Renal cortical epithelial cell (primary cell): ENCODE measurements around the gene TRAK1. TPM values are rescaled to one million over a fixed set of nuclear protein-coding genes. Genes with fewer than 3 reads are reported as not detected.

Experiments used
- DNase-seq: peaks from one replicate; pipeline ENCODE4 v3.0.0-alpha.2; 2011; ENCODE audit warnings: low read depth
- total RNA-seq: library from RNA; depleted of rRNA; stranded (reverse); fragments of >200 nt; gene quantifications from 2 replicates; pipeline ENCODE4 v1.2.3, GENCODE V29; 2014

Gene TRAK1
- total RNA-seq, 1 donor from 2014 or later = 84.4 TPM

GRCh38 chr3:42204867-42205599 lies 113.9 kb downstream of the TRAK1 start:
- DNase-seq = no peak

DNA sequence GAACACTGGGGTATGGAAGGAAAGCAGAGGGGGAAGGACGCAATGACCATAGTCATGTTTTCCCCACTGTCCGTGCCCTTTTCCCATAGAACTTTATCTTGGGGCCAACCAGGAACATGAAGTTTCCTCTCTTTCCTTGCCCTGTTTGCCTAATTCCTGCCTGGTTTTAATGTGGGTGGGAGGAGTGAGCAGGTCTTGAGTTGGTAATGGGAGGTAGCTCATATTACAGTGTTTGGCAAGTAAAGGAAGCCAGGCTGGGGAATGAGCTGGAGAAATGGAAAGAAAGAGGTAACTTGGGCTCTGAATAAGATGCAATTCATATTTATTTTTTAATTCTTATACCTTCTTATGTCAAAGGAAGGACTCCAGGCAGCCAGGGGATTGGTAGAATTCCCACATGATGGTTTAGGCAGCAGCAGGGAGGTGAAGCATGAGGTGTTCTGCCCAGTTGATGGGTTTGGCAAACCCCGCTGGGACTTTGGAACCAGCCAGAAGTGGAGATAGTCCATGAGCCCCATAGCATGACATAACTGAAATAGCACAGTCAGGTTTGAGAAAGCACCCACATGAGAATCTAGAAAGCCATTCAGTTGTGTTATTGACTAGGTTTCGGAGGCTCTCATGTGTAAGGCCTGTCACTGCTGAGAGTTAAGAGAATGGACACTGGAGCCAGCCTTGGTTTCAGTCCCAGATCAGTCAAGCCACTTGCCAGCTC lies 114.8 kb downstream of the TRAK1 start:
- no peak for DNase-seq

DNA sequence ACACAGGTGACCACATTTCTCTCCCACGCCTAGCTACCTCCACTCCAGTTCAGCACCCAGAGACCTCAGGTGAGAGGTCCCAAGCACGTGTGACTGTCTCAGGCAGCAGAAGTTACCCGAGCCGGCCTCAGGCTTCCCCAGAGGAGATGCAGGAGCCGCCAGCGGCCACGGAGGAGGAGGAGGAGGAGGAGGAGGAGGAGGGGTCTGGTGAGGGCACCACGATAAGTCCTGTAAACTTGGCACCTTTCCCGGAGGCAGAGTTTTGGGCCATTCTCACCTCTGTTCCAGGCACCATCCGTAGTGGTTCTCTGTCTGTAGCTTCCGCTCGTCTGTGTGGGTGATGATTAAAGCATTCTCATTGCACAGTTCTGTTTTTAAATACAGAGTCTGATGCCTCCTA lies 118.8 kb downstream of the TRAK1 start:
- DNase-seq = no peak

GRCh38 chr3:42210726-42211125 lies 119.6 kb downstream of the TRAK1 start:
- peak; percentile 59 for DNase-seq

- DNase-seq = no peak
Measured at GRCh38 chr3:42213417-42213816, 122.3 kb downstream of the TRAK1 start.

DNA sequence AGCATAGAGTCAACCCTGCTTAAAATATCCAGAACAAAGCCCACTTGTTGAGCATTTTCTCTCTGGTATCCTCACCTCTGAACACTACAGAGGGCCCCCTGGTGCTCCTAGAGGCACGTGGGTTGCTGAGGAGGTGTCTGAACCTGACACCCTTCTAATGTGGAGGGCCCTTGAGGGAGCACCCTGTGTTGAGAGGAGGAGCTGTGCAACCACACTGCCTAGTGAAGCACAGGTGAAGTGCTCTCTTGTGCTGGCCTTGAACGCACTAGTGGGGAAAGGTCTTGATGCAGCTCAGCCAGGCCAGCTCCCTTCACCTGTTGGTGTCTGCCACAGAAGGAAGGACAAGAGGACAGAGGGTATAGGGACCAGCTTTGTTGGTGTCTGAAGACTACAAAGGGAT lies 122.9 kb downstream of the TRAK1 start:
- no peak for DNase-seq

DNA sequence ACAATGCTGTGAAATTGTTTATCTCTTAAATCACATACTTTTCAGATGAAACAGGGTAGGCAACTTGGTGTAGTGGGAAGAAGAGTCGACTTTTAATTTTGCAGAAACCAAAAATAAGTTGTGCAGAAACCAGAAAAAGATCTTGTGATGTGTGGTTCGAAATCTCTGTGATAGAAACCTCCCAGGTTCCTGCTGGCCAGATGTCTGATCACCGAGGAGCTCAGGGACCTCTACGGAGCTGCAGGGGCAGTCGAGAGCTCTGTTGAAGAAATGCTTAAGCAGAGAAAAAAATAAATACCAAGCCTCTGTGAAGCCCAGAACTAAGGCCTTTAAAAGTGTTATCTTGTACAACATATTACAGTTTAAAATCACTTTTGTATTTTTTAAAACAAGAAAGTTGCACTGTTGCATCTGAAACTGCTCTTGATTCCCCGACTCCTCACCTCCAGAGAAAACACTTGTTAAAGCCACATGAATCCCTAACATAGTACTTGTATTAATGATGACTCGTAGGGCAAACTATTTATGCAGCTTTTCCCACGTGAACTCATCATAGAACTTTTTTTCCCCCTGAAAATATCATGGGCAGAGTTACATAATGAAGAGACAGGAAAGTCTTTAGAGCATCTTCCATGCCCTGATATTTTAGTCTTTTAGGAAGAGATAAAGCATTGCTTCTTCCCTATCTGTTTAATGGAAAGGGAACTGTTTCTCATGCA lies 123.6 kb downstream of the TRAK1 start:
- DNase-seq = peak; percentile 16

GRCh38 chr3:42216302-42216701 lies 125.1 kb downstream of the TRAK1 start:
- DNase-seq = no peak

GRCh38 chr3:42216931-42217333 lies 125.8 kb downstream of the TRAK1 start:
- no peak for DNase-seq

DNA sequence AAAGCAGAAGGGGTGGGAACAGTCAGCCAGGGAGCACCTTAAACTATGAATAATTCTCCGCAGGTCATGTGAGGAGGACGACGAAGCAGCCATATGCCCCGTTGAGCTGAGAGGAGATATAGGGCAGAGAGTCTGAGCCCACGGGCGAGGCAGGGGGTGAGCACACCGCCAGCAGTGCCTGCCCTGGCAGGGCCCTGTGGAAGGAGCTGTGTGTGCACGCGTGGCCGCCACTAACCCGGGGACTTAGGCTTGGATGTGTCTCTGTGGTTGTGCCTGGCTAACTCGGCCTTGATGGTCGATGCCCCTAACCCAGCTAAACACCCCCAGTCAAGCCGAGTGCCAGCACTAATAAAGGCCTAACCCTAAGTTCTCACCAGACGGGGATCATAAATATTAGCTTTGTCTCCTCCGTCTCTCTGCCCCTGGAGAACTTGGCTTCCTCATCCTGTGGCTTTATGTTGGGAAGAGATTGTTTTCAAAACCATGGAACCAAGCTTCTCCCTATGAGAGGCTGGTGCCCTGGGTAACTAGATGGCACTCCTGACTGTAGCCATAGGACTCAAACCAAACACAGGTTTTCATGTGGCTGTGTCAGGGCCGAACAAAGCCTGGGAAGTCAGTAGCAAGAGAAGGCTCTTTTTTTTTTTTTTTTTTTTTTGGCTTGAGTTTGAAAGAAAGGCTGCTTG lies 129.4 kb downstream of the TRAK1 start:
- no peak for DNase-seq

DNA sequence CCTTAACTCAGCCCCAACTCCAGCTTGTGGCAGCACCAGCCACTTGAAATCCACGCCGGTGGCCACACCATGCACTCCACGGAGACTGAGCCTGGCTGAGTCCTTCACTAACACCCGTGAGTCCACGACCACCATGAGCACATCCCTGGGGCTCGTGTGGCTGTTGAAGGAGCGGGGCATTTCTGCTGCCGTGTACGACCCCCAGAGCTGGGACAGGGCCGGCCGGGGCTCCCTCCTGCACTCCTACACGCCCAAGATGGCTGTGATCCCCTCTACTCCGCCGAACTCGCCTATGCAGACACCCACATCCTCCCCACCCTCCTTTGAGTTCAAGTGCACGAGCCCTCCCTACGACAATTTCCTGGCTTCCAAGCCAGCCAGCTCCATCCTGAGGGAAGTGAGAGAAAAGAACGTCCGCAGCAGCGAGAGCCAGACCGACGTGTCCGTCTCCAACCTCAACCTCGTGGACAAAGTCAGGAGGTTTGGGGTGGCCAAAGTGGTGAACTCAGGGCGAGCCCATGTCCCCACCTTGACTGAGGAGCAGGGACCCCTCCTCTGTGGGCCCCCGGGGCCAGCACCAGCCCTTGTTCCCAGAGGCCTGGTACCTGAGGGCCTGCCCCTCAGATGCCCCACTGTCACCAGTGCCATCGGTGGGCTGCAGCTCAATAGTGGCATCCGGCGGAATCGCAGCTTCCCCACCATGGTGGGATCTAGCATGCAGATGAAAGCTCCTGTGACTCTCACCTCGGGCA lies 132.0 kb downstream of the TRAK1 start:
- no peak for DNase-seq

GRCh38 chr3:42224178-42224577 lies 133.0 kb downstream of the TRAK1 start:
- no peak for DNase-seq

DNA sequence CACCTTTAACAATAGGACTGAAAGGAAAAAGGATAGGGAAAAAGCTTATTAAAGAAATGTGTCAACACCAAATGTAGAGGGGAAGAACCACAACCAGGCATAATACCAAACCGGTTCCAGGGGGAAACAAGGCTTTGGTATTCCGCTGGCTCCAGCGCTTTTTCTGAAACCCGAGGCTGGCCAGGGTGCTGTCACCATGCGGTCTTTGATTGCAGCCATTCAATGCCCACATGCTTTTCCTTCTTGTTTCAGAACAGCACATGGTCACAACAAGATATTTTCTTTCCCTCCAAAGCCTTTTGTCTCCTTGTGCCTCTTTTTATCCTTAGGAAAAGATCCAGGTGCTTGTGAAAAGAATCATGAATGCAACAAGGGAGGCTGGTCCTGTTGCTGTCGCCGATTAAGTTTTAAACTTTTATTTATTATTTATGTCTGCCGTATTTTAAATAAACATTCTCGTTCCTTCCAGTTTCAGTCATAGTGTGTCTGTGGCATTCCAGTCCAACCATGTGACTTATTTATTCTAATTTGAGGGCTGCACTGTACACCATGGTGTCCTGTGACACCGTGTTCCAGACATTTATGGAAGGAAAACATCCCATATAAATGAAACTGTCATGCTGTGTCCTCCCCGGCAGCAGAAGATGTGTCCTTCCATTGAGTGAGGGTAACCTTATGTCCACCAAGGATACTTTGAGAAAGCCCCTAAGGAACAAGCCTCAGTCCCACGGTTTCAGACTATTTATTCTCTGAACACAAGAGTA lies 133.7 kb downstream of the TRAK1 start:
- no peak for DNase-seq

DNA sequence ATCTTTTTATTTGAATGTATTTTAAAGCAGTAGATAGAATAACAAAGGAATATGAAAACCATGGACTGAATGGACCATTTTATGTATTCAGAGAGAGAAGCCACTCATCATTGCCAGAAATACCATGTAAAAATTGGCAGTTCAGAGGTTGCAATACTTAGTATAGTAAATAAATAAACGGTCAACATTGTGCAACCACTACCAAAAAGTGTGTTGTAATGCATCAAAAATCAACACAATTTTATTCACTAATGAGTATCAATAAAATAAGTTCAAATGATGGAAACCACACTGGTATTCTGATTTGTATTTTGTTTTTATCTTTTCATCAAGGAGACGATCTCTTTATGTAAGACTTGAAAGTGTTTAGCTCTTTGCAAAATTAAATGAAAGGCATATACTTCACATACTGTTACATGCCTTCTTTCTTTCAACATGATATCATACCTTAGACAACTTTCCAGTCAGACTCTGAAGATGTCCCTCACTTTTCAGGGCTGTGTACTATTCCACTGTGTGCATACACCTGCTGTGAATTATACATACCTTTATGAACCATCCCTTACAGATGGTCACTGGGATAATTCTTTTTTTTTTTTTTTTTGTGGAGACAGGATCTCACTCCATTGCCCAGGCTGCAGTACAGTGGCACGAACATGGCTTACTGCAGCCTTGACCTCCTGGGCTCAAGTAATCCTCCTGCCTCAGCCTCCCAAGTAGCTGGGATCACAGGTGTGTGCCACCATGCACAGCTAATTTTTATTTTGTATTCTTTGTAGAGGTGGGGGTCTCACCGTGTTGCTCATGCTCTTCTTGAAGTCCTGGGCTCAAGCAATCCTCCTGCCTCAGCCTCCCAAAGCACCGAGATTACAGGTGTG lies 134.6 kb downstream of the TRAK1 start:
- DNase-seq = no peak

DNA sequence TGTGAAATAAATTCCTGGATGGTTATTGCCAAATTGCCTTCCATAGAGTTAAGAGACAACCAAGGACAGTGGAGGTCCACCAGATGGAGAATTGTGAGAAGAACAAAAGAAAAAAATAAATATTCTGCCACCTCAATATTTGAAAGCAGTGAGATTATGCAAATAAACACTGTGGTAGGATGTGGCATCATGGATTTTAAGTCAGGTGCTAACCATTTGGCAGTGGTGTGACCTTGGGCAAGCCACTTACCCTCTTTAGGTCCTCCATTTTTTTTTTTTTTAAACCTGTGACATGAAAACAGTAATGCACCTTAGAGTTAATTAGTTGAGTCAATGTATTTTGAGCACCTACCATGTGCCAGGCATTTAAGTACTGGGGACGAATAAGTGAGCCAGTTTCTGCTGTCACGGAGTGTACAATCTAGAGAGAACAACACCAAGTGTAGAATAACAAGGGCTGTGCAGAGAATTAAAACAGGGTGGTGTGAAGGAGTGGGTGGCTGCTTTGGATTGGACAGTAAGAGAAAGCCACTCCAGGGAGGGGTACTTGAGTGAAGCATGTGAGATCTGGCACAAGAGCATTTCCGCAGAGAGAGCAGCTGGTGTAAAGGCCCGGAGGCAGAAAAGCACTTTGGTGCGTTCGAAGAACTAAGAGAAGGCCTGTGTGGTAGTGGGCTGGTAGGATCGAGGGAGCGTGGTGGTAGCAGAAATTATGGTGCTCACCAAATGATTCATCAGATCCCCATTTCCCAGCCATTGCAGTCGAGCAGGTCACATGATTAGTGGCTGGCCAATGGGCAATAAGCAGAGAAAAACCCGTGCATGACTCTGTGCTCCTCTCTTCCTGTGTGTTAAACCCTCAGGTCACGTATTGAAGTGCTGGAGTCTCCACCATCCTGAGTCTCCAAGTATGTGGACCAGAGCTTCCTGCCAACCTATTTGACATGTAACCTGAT lies 135.6 kb downstream of the TRAK1 start:
- DNase-seq = no peak

DNA sequence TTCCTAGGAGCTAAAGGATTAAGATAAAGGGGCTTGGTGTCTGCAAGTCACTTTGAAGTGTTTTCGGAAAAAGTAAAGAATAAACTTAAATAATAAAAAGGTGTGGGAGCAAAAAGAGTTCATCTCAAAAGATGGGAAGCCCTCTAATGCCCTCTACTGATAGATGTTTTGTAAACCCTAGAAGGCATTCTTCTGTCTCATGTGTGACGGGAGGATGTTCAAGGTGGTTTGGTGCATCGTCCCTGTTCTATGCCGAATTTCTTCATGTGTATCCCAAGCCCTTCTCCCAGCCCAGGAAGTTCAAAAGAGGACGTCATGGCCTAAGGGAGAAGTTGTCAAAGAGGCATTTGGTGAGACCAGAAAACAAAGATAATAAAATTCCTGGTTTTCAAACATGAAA lies 137.6 kb downstream of the TRAK1 start:
- peak; percentile 9 for DNase-seq

GRCh38 chr3:42229266-42229941 lies 138.2 kb downstream of the TRAK1 start:
- DNase-seq = no peak
